K562 (cell line): ENCODE results near the gene RERE. TPM values are rescaled to one million over a fixed set of nuclear protein-coding genes. Genes with fewer than 3 reads are reported as not detected.
A peak's percentile ranks its signal among the peaks of the same experiment; 100 is the strongest.

Experiments
- ARID2 ChIP-seq: fragments of 450-650 bp; IDR thresholded peaks from 2 replicates; pipeline ENCODE4 v1.6.1; 2017; ENCODE audit warnings: antibody characterized with exemption, mild to moderate bottlenecking
- ATF1 ChIP-seq, 2 experiments: fragments of 450-650 bp in 1 of 2; IDR thresholded peaks; 2 replicates each; pipeline ENCODE4 v1.6.1; 2016; ENCODE audit warnings: missing compliant biosample characterization in 1 of 2, missing genetic modification characterization in 1 of 2
- CBX3 ChIP-seq, 2 experiments: IDR thresholded peaks; 1 replicate in 1 of 2; 2 replicates in 1 of 2; pipeline ENCODE4 v1.6.1; 2012; ENCODE audit warnings: inconsistent platforms in 2 of 2, low read length in 2 of 2, borderline replicate concordance in 1 of 2, control low read depth in 1 of 2
- CREM ChIP-seq: IDR thresholded peaks from 2 replicates; pipeline ENCODE4 v1.6.1; 2014; ENCODE audit warnings: antibody characterized with exemption, low read depth
- DACH1 ChIP-seq: fragments of 450-650 bp; IDR thresholded peaks from 2 replicates; pipeline ENCODE4 v1.6.1; 2018; ENCODE audit not compliant: partially characterized antibody
- ERF ChIP-seq: fragments of 450-650 bp; formaldehyde crosslinking; IDR thresholded peaks from 2 replicates; pipeline ENCODE4 v1.4.0; 2020; ENCODE audit warnings: mild to moderate bottlenecking, mixed read lengths
- EZH2 ChIP-seq: IDR thresholded peaks from 2 replicates; pipeline ENCODE4 v1.6.1; 2012; ENCODE audit warnings: low read depth, mild to moderate bottlenecking, inconsistent platforms, low read length, borderline replicate concordance
- KAT2B ChIP-seq: IDR thresholded peaks from one replicate; pipeline ENCODE4 v1.6.1; 2012; ENCODE audit warnings: low read depth, mild to moderate bottlenecking, control low read depth, inconsistent platforms, low read length, moderate library complexity
- KAT7 ChIP-seq: sonication (generic); formaldehyde crosslinking; IDR thresholded peaks from 2 replicates; pipeline ENCODE4 v1.8.0; 2022; ENCODE audit warnings: missing genetic modification reagents, mild to moderate bottlenecking, borderline replicate concordance
- KLF6 ChIP-seq: fragments of 250-450 bp; sonication (Bioruptor Pico); IDR thresholded peaks from 2 replicates; pipeline ENCODE4 v1.4.0; 2020; ENCODE audit warnings: mild to moderate bottlenecking, moderate library complexity, borderline replicate concordance
- NCOR1 ChIP-seq: fragments of 450-650 bp; IDR thresholded peaks from 2 replicates; pipeline ENCODE4 v1.6.1; 2016; ENCODE audit warnings: mild to moderate bottlenecking, moderate library complexity
- NONO ChIP-seq, 2 experiments: fragments of 200-400 bp in 1 of 2; fragments of 450-650 bp in 1 of 2; formaldehyde crosslinking in 1 of 2; IDR thresholded peaks; 2 replicates each; pipeline ENCODE4 v1.6.1; 2017; ENCODE audit warnings: low read depth in 2 of 2, mild to moderate bottlenecking in 2 of 2, moderate library complexity in 2 of 2, low read length in 1 of 2
- POLR2B ChIP-seq: fragments of 450-650 bp; IDR thresholded peaks from 2 replicates; pipeline ENCODE4 v1.6.1; 2018; ENCODE audit warnings: low read depth; ENCODE audit not compliant: partially characterized antibody
- RBM17 ChIP-seq: fragments of 200-400 bp; formaldehyde crosslinking; IDR thresholded peaks from 2 replicates; pipeline ENCODE4 v1.6.1; 2017; ENCODE audit warnings: low read depth, mild to moderate bottlenecking, low read length, borderline replicate concordance
- TSHZ1 ChIP-seq: fragments of 250-450 bp; sonication (Bioruptor Pico); IDR thresholded peaks from 2 replicates; pipeline ENCODE4 v1.4.0; 2020; ENCODE audit warnings: mild to moderate bottlenecking, moderate library complexity
- ZNF146 ChIP-seq: IDR thresholded peaks from one replicate; pipeline ENCODE4 v1.6.1; 2018; ENCODE audit warnings: missing compliant biosample characterization; ENCODE audit not compliant: unreplicated experiment
- ZNF253 ChIP-seq: fragments of 250-450 bp; sonication (Bioruptor Pico); conservative IDR thresholded peaks from 2 replicates; pipeline ENCODE4 v1.6.1; 2021; ENCODE audit warnings: mild to moderate bottlenecking
- ZNF408 ChIP-seq: fragments of 250-450 bp; sonication (Bioruptor Pico); IDR thresholded peaks from 2 replicates; pipeline ENCODE4 v1.4.0; 2020; ENCODE audit warnings: low read depth, mild to moderate bottlenecking, moderate library complexity
- ZNF699 ChIP-seq: fragments of 250-450 bp; sonication (Bioruptor Pico); IDR thresholded peaks from 2 replicates; pipeline ENCODE4 v1.8.0; 2021; ENCODE audit warnings: mild to moderate bottlenecking, moderate library complexity; ENCODE audit not compliant: insufficient replicate concordance
- polyA plus RNA-seq, 8 experiments: library from polyadenylated mRNA; depleted of rRNA in 4 of 8; stranded (reverse) in 5 of 8; unstranded in 3 of 8; fragments of >200 nt; fragmentation: Nextera tagmentation in 2 of 8; fragmentation: Illumina TruSeq in 1 of 8; extraction: Ambion mirVana in 2 of 8; extraction: Trizol in 1 of 8; gene quantifications; 2 replicates each; pipeline versions ENCODE4 v1.2.1 to v1.2.3, GENCODE V29; 2011 to 2014; ENCODE audit warnings: inconsistent platforms in 1 of 8, missing spikeins in 1 of 8
- total RNA-seq, 7 experiments: library from RNA; depleted of rRNA in 6 of 7; stranded (reverse); fragments of >200 nt in 6 of 7; fragmentation: Illumina TruSeq in 2 of 7; extraction: Trizol in 2 of 7; gene quantifications; 2 replicates each; pipeline versions ENCODE4 v1.2.1 to v1.2.3, GENCODE V29; 2011 to 2021; ENCODE audit warnings: low replicate concordance in 1 of 7
- TF ChIP-seq, protein P1 (sequence below): fragments of 250-450 bp; sonication (Bioruptor Pico); IDR thresholded peaks from 2 replicates; pipeline ENCODE4 v1.5.0; 2020; ENCODE audit warnings: mild to moderate bottlenecking, borderline replicate concordance
- TF ChIP-seq, protein P2 (sequence below): fragments of 450-650 bp; formaldehyde crosslinking; IDR thresholded peaks from 2 replicates; pipeline ENCODE4 v1.4.0; 2022; ENCODE audit warnings: missing genetic modification characterization

Gene RERE
- total and polyA plus RNA-seq, 9 of the 15 experiments (the other 6 are each of a cell fraction or from before 2014, with no cell fraction given), result 3.0 to 51.5 (median 13.4) TPM

GRCh38 chr1:8625981-8626898 lies 191.2 kb downstream of the RERE start (continued):
- no peak for TF ChIP-seq KAT7 (CRISPR knock-in tag)
- no peak for TF ChIP-seq RBM17
- TF ChIP-seq ATF1 (CRISPR knock-in tag; IDR thresholded peaks at IDR 0.05), result no peak
- TF ChIP-seq ATF1 (tag; IDR thresholded peaks at IDR 0.05), result peak; percentile 94
- peak; percentile 90 for TF ChIP-seq DACH1
- TF ChIP-seq NCOR1, result peak; percentile 95
- TF ChIP-seq, protein P1, sequence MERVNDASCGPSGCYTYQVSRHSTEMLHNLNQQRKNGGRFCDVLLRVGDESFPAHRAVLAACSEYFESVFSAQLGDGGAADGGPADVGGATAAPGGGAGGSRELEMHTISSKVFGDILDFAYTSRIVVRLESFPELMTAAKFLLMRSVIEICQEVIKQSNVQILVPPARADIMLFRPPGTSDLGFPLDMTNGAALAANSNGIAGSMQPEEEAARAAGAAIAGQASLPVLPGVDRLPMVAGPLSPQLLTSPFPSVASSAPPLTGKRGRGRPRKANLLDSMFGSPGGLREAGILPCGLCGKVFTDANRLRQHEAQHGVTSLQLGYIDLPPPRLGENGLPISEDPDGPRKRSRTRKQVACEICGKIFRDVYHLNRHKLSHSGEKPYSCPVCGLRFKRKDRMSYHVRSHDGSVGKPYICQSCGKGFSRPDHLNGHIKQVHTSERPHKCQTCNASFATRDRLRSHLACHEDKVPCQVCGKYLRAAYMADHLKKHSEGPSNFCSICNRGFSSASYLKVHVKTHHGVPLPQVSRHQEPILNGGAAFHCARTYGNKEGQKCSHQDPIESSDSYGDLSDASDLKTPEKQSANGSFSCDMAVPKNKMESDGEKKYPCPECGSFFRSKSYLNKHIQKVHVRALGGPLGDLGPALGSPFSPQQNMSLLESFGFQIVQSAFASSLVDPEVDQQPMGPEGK, result no peak
- no peak for TF ChIP-seq ZNF253 (CRISPR knock-in tag)
- no peak for TF ChIP-seq TSHZ1 (CRISPR knock-in tag)
- TF ChIP-seq EZH2, result no peak
- TF ChIP-seq ZNF146 (CRISPR knock-in tag), result no peak
- no peak for TF ChIP-seq ZNF408 (CRISPR knock-in tag)
- no peak for TF ChIP-seq KAT2B
- TF ChIP-seq, protein P2, sequence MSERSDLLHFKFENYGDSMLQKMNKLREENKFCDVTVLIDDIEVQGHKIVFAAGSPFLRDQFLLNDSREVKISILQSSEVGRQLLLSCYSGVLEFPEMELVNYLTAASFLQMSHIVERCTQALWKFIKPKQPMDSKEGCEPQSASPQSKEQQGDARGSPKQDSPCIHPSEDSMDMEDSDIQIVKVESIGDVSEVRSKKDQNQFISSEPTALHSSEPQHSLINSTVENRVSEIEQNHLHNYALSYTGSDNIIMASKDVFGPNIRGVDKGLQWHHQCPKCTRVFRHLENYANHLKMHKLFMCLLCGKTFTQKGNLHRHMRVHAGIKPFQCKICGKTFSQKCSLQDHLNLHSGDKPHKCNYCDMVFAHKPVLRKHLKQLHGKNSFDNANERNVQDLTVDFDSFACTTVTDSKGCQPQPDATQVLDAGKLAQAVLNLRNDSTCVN (CRISPR knock-in tag), result peak; percentile 86
- no peak for TF ChIP-seq POLR2B
- TF ChIP-seq CREM, result peak; percentile 94
- peak; percentile 66; the same call in 1 of the 2 replicates for TF ChIP-seq KLF6 (CRISPR knock-in tag)
- 0 out of 2 replicates have a peak, but pooled peaks have one; percentile 60 for TF ChIP-seq ERF (CRISPR knock-in tag)
- TF ChIP-seq CBX3 (IDR thresholded peaks at IDR 0.05; ENCODE audit: borderline replicate concordance in 1 of 2, low read length in 2 of 2), result peak in 1 of 2 experiments; percentile 59; a peak in 1 of 3 replicates
- no peak for TF ChIP-seq ARID2
- TF ChIP-seq ZNF699, result no peak
- peak in 1 of 2 experiments; percentile 61; a peak in 1 of 4 replicates for TF ChIP-seq NONO (IDR thresholded peaks at IDR 0.05; ENCODE audit: low read depth in 2 of 2, low read length in 1 of 2)
